ENCODE results near the gene ARF1.

ARF1 gene

DNA sequence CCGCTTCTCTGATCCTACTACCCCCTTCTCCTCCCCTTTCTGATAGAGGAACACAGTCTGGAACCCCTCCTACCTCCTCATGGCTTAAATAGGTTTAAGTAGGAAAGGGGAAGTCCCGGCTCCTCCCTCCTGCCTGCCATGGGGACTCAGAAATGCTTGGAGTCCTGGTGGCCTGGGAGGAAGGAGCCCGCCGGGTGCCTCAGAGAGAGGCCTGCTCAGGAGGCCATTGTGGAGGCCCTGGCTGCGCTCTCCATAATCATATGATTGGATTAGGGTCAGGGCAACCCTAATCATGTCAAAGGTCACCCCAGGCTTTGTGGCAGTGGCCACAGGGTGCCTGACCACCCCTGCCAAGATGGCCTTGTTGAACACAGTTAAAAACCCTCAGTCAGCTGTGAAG, 46.7 kb upstream of the ARF1 start:
- Histone ChIP-seq H3K9me3 (ENCODE audit: insufficient read depth, low read length) (no peaks in the 10 kb centered on the region), H3K4me3 (ENCODE audit: insufficient read depth, low read length, poor library complexity, severe bottlenecking) (no peak overlapping the region), H2AFZ (ENCODE audit: low read depth, low read length, severe bottlenecking) (no peak overlapping the region), H3K27ac (ENCODE audit: low read depth, low read length) (no peak overlapping the region), H3K79me2 (ENCODE audit: insufficient read depth, low read length) (no peaks in the 10 kb centered on the region), H4K20me1 (ENCODE audit: low read depth, low read length) (no peaks in the 10 kb centered on the region), H3K4me2 (ENCODE audit: low read depth, low read length, poor library complexity, severe bottlenecking) (no peak overlapping the region), H3K36me3 (ENCODE audit: low read length) (no peaks in the 10 kb centered on the region), H3K9me2 (replicated peaks; ENCODE audit: insufficient read depth, low read length) (no peaks in the 10 kb centered on the region), H3K9ac (ENCODE audit: low read length) (no peak overlapping the region), H3K27me3 (ENCODE audit: low read length) (no peaks in the 10 kb centered on the region), H3F3A (ENCODE audit: insufficient read depth) (no peaks in the 10 kb centered on the region)
- TF ChIP-seq, protein P1, sequence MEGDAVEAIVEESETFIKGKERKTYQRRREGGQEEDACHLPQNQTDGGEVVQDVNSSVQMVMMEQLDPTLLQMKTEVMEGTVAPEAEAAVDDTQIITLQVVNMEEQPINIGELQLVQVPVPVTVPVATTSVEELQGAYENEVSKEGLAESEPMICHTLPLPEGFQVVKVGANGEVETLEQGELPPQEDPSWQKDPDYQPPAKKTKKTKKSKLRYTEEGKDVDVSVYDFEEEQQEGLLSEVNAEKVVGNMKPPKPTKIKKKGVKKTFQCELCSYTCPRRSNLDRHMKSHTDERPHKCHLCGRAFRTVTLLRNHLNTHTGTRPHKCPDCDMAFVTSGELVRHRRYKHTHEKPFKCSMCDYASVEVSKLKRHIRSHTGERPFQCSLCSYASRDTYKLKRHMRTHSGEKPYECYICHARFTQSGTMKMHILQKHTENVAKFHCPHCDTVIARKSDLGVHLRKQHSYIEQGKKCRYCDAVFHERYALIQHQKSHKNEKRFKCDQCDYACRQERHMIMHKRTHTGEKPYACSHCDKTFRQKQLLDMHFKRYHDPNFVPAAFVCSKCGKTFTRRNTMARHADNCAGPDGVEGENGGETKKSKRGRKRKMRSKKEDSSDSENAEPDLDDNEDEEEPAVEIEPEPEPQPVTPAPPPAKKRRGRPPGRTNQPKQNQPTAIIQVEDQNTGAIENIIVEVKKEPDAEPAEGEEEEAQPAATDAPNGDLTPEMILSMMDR (IDR thresholded peaks at IDR 0.05; ENCODE audit: insufficient read depth, low read length, poor library complexity, severe bottlenecking) = no peak
- no peak for TF ChIP-seq EZH2phosphoT487 (conservative IDR thresholded peaks at IDR 0.05; ENCODE audit: low read length)

DNA sequence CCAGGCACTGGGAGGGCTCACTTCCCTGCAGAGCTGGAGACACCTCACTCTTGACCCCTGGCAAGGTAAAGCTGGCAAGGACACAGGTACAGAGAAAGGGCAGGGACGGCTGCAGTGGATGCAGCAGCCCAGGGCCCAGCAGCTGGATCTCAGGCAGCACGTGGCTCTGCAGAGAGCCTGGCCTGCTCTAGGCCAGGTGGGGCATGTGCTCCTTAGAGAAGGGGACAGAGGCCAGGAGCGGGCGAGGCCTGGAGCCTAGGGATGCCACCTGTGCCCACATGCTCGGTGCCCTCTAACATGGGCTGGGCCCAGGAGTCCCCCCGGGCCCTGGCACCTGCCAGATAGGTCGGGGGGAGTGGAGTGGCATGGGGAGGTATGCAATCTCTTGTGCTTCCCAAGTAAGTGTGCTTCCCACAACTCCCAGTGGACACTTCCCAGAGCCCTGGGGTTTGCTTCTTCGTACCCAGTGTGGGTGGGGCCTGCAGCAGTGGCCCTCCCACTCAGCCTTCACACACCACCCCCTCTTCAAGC, 45.7 kb upstream of the ARF1 start:
- Histone ChIP-seq H3F3A (ENCODE audit: insufficient read depth) (no peaks in the 10 kb centered on the region), H3K9me2 (replicated peaks; ENCODE audit: insufficient read depth, low read length) (no peaks in the 10 kb centered on the region), H3K36me3 (ENCODE audit: low read length) (no peaks in the 10 kb centered on the region), H2AFZ (ENCODE audit: low read depth, low read length, severe bottlenecking) (no peak overlapping the region), H3K27ac (ENCODE audit: low read depth, low read length) (no peak overlapping the region), H3K9ac (ENCODE audit: low read length) (no peak overlapping the region), H3K4me3 (ENCODE audit: insufficient read depth, low read length, poor library complexity, severe bottlenecking) (no peak overlapping the region), H3K79me2 (ENCODE audit: insufficient read depth, low read length) (no peaks in the 10 kb centered on the region), H4K20me1 (ENCODE audit: low read depth, low read length) (no peaks in the 10 kb centered on the region), H3K4me2 (ENCODE audit: low read depth, low read length, poor library complexity, severe bottlenecking) (no peak overlapping the region), H3K9me3 (ENCODE audit: insufficient read depth, low read length) (no peaks in the 10 kb centered on the region), H3K27me3 (ENCODE audit: low read length) (no peaks in the 10 kb centered on the region)
- no peak for TF ChIP-seq EZH2phosphoT487 (conservative IDR thresholded peaks at IDR 0.05; ENCODE audit: low read length)
- TF ChIP-seq, protein P1 (IDR thresholded peaks at IDR 0.05; ENCODE audit: insufficient read depth, low read length, poor library complexity, severe bottlenecking) = no peak

DNA sequence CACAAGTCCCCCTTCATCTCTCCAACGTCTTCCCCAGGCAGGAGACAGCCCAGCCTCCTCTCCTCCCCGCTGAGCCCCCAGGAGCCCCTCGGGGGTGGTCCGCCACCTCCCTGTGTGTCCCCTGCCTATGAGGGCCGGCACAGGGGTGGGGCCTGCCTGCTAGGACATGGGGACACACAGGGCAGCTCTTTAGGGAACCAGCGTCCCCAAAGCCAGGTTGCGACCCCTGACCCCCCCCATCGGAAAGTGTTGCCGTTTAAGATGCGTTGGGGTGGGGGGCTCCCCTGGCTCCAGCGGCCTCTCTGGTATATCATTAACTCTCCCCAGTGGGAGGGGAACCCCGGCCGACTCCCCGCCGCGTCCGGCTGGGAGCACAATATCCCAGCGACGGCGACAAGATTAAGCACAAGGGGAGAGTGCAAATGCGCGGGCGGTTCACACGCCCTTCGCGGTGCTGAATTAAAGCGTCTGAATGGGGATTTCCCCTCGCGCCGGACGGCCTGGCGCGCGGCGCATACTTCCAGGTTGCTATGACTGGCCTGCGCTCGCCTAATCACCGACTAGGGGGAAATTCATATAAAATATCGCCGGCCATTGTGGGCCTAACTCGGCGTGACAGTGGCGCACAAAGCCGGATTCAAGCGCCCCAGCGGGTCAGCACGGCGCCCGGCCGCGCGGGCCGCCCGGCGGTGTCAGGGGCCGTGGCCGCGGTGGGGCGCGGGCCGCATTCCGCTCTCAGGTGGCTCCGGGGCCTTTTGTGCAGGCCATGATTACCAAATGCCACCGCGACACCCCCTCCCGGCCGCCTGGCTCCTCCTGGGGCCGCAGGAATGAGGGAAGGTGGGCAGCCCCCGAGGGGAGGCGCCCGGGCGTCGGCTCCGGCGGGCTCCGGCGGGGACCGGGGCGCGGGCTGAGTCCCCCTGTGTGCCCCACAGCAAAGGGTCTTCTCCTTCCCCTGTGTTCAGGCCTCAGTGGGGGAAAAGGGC, 44.8 kb upstream of the ARF1 start:
- Histone ChIP-seq H3K4me2 (ENCODE audit: low read depth, low read length, poor library complexity, severe bottlenecking) (no peak overlapping the region), H3K79me2 (ENCODE audit: insufficient read depth, low read length) (no peaks in the 10 kb centered on the region), H3F3A (ENCODE audit: insufficient read depth) (no peaks in the 10 kb centered on the region), H2AFZ (ENCODE audit: low read depth, low read length, severe bottlenecking) (no peak overlapping the region), H3K36me3 (ENCODE audit: low read length) (no peaks in the 10 kb centered on the region), H3K27me3 (ENCODE audit: low read length) (no peaks in the 10 kb centered on the region), H3K9me2 (replicated peaks; ENCODE audit: insufficient read depth, low read length) (no peaks in the 10 kb centered on the region), H3K9ac (ENCODE audit: low read length) (no peak overlapping the region), H4K20me1 (ENCODE audit: low read depth, low read length) (no peaks in the 10 kb centered on the region), H3K4me3 (ENCODE audit: insufficient read depth, low read length, poor library complexity, severe bottlenecking) (no peak overlapping the region), H3K9me3 (ENCODE audit: insufficient read depth, low read length) (no peaks in the 10 kb centered on the region), H3K27ac (ENCODE audit: low read depth, low read length) (no peak overlapping the region)
- TF ChIP-seq, protein P1 (IDR thresholded peaks at IDR 0.05; ENCODE audit: insufficient read depth, low read length, poor library complexity, severe bottlenecking) = no peak
- TF ChIP-seq EZH2phosphoT487 (conservative IDR thresholded peaks at IDR 0.05; ENCODE audit: low read length) = no peak

Data from SU-DHL-6 (cell line).